ENCODE results near the gene FBXO22. TPM values are rescaled to one million over a fixed set of nuclear protein-coding genes. Genes with fewer than 3 reads are reported as not detected.

The FBXO22 gene
- total RNA-seq, 1 donor from 2014 or later = 47.0 TPM

DNA sequence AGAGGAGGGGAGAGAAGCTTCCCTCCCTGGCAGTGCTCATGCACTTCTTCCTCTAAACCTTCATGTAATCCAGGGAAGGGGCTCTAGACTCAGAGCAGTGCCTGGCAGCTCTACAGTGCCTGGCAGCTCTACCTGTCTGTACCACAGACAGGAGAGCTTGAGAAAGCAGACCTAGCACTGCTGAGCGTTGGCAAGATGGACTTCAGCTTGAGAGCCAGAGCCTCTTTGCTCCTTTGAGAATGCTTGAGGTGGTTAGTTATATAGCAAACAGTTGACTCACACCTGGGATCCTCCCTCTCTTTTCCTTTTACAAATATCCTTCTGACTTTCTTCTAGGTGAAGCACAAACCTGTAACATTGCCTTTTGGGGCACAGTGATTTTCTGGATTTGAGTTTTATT, 20.9 kb downstream of the FBXO22 start:
- Mint-ChIP-seq H3K4me1 (ENCODE audit: low read depth) (peaks cover 34% of the 10 kb centered on the region), H3K9me3 (no peaks in the 10 kb centered on the region), H3K36me3 (ENCODE audit: low read depth) (peaks cover 44% of the 10 kb centered on the region), H3K4me3 (ENCODE audit: low read depth) (no peak overlapping the region), H3K27me3 (ENCODE audit: low read depth) (no peaks in the 10 kb centered on the region), H3K27ac (no peak overlapping the region)
- intact Hi-C loops (cut with micrococcal nuclease) = loop anchor here (10.0 kb wide), 1 partner anchor 190 kb away; no protein-coding TSS in a partner anchor
- DNase-seq (ENCODE audit: low spot score) = no peak

DNA sequence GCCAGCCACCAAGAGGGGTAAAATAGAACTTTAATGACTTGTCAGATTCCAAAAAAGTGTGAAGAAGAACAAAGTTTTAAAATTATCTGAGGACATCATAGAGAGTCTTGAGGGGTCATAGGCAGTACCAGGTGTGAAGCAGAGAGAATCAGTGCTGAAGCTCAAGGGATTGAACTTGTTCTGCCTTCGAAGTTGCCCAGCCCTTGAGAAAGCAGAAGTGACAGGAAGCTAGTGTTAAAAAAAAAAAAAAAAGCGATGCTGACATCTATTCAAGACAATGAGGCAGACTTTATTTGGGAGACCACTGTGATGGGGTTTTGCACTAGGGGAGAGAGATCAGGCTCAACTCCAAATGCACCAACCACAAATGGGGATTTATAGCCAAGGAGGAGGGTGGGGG, 21.8 kb downstream of the FBXO22 start:
- Mint-ChIP-seq H3K9me3 (no peaks in the 10 kb centered on the region), H3K36me3 (ENCODE audit: low read depth) (peaks cover 46% of the 10 kb centered on the region), H3K4me3 (ENCODE audit: low read depth) (no peak overlapping the region), H3K27ac (no peak overlapping the region), H3K4me1 (ENCODE audit: low read depth) (peaks cover 37% of the 10 kb centered on the region), H3K27me3 (ENCODE audit: low read depth) (no peaks in the 10 kb centered on the region)
- intact Hi-C loops (cut with micrococcal nuclease) = loop anchor here (10.0 kb wide), 1 partner anchor 191 kb away; no protein-coding TSS in a partner anchor
- DNase-seq (ENCODE audit: low spot score) = no peak

DNA sequence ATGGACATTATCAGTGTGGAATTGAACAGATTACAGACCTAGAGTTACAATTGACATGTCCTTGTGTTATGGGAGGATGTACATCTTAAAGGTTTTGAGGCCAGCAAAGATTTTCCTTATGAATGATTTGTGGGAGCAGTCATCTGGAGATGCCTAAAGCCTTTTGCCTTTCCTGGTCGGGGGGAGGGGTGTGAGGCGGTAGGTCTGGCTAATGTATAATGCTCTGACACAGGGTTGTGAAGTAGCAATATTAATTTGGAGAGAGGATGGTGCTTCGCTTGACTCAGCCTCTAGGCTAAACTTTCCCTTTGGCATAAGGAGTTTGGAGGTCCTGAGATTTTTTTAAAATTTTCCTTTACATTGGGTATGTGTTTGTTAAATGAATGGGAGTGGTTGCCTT, 23.3 kb downstream of the FBXO22 start:
- Mint-ChIP-seq H3K4me3 (ENCODE audit: low read depth) (no peak overlapping the region), H3K27ac (peak overlapping the region; percentile 29), H3K4me1 (ENCODE audit: low read depth) (peaks cover 42% of the 10 kb centered on the region), H3K36me3 (ENCODE audit: low read depth) (peaks cover 56% of the 10 kb centered on the region), H3K27me3 (ENCODE audit: low read depth) (no peaks in the 10 kb centered on the region), H3K9me3 (no peaks in the 10 kb centered on the region)
- intact Hi-C loops (cut with micrococcal nuclease) = loop anchor here (10.0 kb wide), 1 partner anchor 192 kb away; no protein-coding TSS in a partner anchor
- DNase-seq (ENCODE audit: low spot score) = no peak

DNA sequence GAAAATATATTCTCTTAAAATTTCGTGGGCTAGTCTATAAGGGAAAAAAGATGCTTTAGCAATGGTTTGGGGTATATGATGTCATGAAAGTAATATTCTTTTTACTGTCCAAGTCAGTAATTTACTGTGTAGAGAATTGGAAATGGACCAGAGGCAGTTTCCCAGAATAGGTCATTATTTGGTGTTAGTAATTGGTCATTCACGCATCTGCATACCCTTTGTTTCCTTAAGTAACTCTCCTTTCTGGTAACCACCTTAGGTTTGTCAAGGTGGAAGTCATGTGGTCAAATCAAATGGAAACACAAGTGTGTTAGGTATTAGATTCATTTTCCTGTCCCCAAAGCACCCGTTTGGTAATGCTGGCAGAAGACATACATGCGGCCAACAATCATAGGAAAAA, 23.9 kb downstream of the FBXO22 start:
- H3K4me3 Mint-ChIP-seq (ENCODE audit: low read depth) = no peak overlapping the region
- H3K27ac Mint-ChIP-seq = no peak overlapping the region
- no peaks in the 10 kb centered on the region for H3K27me3 Mint-ChIP-seq (ENCODE audit: low read depth)
- peaks cover 54% of the 10 kb centered on the region for H3K36me3 Mint-ChIP-seq (ENCODE audit: low read depth)
- H3K9me3 Mint-ChIP-seq = no peaks in the 10 kb centered on the region
- intact Hi-C loops (cut with micrococcal nuclease) = loop anchor here (10.0 kb wide), 1 partner anchor 193 kb away; no protein-coding TSS in a partner anchor
- no peak for DNase-seq (ENCODE audit: low spot score)
- H3K4me1 Mint-ChIP-seq (ENCODE audit: low read depth) = peaks cover 37% of the 10 kb centered on the region

DNA sequence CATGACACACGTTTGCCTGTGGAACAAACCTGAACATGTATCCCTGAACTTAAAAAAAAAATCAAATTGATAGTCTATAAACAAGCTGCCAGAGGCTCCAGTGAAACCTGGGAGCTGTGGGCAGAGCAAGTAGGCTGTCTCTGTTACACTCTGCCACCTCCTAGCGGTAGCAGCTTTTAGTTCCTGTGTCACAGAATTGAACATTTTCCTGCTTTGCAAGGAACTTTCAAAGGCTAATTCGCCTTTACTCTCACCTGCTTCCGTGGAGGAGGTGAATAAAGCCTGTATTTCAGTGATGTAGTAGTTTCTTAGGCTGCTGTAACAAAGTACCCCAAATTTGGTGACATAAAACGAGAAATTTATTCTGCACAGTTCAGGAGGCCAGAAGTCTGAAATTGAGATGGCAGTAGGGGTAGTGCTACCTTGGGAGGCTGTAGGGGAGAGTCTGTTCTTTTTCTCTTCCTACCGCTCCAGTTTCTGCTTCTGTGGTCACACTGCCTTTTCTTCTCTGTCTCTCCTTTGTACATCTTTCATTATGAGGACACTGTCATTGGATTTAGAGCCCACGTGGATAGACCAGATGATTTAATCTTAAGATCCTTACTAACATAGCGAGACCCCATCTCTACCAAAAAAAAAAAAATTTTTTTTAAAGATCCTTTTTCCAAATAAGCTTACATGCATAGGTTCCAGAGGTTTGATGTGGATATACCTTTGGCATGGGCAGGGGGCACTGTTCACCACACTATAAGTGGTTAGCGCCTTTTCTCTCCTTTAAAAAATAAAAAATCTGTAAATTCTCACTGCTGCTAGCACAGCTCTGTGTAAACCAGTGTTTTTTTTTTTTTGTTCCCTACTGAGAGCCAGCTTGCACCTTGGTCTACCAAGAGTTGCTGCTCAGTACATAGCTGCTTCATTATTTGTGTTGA, 25.3 kb downstream of the FBXO22 start:
- H3K4me3 Mint-ChIP-seq (ENCODE audit: low read depth) = no peak overlapping the region
- no peaks in the 10 kb centered on the region for H3K9me3 Mint-ChIP-seq
- no peaks in the 10 kb centered on the region for H3K27me3 Mint-ChIP-seq (ENCODE audit: low read depth)
- intact Hi-C loops (cut with micrococcal nuclease) = loop anchor here (10.0 kb wide), 1 partner anchor 194 kb away; no protein-coding TSS in a partner anchor
- peaks cover 30% of the 10 kb centered on the region for H3K4me1 Mint-ChIP-seq (ENCODE audit: low read depth)
- peaks cover 57% of the 10 kb centered on the region for H3K36me3 Mint-ChIP-seq (ENCODE audit: low read depth)
- no peak for DNase-seq (ENCODE audit: low spot score)
- no peak overlapping the region for H3K27ac Mint-ChIP-seq

DNA sequence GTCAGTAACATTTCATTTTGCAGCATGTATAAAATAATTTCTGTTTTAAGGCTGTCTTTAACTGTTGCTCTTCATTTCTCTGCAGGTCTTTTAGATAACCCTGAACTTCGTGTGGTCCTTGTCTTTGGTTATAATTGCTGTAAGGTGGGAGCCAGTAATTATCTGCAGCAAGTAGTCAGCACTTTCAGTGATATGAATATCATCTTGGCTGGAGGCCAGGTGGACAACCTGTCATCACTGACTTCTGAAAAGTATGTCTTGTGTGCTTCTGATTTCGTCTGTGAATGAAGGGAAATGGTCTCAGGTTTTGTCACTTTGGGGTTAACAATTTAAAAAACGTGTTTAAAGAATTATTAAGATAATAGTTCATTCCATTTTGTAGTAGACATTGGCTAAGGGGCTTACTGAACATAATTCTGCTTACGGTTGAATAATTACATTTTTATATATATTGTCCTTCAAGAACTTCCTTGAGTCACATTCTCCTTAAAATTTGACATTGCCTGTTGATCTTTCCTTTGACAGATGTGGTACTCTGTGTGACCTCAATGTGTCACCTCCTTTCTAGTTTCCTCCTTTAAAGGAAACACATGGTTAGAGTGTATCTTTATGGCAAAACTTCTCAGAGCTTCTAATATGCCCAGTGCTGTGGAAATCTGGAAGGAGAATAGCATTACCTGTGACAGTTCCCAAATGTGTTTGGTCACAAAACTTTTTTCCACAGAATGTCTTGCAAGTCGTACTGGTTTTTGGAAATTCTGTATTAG, 26.3 kb downstream of the FBXO22 start:
- H3K9me3 Mint-ChIP-seq = no peaks in the 10 kb centered on the region
- peaks cover 27% of the 10 kb centered on the region for H3K4me1 Mint-ChIP-seq (ENCODE audit: low read depth)
- H3K36me3 Mint-ChIP-seq (ENCODE audit: low read depth) = peaks cover 58% of the 10 kb centered on the region
- no peak overlapping the region for H3K4me3 Mint-ChIP-seq (ENCODE audit: low read depth)
- no peaks in the 10 kb centered on the region for H3K27me3 Mint-ChIP-seq (ENCODE audit: low read depth)
- no peak for DNase-seq (ENCODE audit: low spot score)
- intact Hi-C loops (cut with micrococcal nuclease) = loop anchor here (10.0 kb wide), 1 partner anchor 195 kb away; no protein-coding TSS in a partner anchor
- no peak overlapping the region for H3K27ac Mint-ChIP-seq

DNA sequence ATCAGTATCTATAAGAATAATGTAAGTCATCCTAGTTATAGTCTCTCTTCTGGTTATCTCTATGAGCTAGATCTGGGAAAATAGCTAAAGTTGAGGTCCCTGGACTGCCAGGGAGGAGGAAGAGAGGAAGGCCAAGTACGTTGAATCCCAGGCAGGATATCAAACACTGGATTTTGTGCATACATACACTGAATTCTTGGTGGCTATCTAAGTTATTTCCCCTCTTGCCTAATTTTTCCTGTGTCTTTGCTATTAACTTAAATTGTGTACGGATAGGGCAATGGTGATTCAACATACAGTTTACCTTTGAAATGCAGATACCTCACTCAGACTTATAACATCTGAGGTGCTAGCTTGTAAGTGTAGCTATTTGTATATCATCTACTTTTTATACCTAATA, 27.2 kb downstream of the FBXO22 start:
- intact Hi-C loops (cut with micrococcal nuclease) = no loop called here
- Mint-ChIP-seq H3K9me3 (no peaks in the 10 kb centered on the region), H3K4me3 (ENCODE audit: low read depth) (no peak overlapping the region), H3K27ac (no peak overlapping the region), H3K4me1 (ENCODE audit: low read depth) (peaks cover 24% of the 10 kb centered on the region), H3K36me3 (ENCODE audit: low read depth) (peaks cover 59% of the 10 kb centered on the region), H3K27me3 (ENCODE audit: low read depth) (no peaks in the 10 kb centered on the region)
- no peak for DNase-seq (ENCODE audit: low spot score)

DNA sequence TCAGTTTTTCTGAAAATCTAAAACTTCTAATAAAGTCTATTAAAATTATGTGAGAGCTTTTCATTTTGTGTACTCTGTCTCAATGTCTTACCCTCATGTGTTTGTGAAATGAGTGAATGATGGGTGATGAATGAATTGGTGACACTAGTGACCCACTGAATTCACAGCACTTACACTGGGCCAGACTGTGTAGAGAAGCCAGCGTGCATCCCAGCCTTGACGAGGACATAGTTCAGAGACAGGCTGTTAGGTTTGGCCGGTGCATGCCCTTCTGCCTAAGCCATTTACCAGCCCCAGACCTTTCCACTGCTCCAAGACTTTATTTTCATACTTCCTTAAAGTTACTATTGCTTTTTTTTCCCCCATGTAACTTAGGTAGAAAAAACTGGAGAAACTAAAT, 38.8 kb downstream of the FBXO22 start:
- Mint-ChIP-seq H3K36me3 (ENCODE audit: low read depth) (peaks cover 19% of the 10 kb centered on the region), H3K4me1 (ENCODE audit: low read depth) (peaks cover 2% of the 10 kb centered on the region), H3K9me3 (no peaks in the 10 kb centered on the region), H3K27ac (no peak overlapping the region), H3K4me3 (ENCODE audit: low read depth) (no peak overlapping the region), H3K27me3 (ENCODE audit: low read depth) (peaks cover 4% of the 10 kb centered on the region)
- DNase-seq (ENCODE audit: low spot score) = no peak
- intact Hi-C loops (cut with micrococcal nuclease) = no loop called here

DNA sequence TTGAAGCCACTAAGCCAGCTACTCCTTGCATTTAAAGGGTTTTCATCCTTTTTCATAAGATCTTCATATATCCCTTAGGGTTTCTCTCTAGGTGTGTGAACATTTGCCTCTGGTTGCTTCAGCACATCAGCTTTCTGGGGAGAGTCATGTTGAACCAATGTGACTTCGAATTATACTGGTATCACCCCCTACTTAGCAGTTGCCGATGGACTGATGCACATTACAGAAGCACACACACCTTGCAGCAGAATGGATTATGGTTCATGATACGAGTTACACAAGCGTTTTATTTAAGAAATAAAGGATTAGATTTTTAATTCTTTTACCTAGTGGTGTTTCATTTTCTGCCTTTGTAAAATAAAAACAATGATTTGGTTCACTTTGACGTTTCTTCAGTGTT, 39.6 kb downstream of the FBXO22 start:
- H3K4me1 Mint-ChIP-seq (ENCODE audit: low read depth) = peaks cover 2% of the 10 kb centered on the region
- intact Hi-C loops (cut with micrococcal nuclease) = no loop called here
- no peak overlapping the region for H3K27ac Mint-ChIP-seq
- DNase-seq (ENCODE audit: low spot score) = no peak
- peaks cover 11% of the 10 kb centered on the region for H3K36me3 Mint-ChIP-seq (ENCODE audit: low read depth)
- no peak overlapping the region for H3K4me3 Mint-ChIP-seq (ENCODE audit: low read depth)
- H3K27me3 Mint-ChIP-seq (ENCODE audit: low read depth) = peaks cover 4% of the 10 kb centered on the region
- no peaks in the 10 kb centered on the region for H3K9me3 Mint-ChIP-seq

DNA sequence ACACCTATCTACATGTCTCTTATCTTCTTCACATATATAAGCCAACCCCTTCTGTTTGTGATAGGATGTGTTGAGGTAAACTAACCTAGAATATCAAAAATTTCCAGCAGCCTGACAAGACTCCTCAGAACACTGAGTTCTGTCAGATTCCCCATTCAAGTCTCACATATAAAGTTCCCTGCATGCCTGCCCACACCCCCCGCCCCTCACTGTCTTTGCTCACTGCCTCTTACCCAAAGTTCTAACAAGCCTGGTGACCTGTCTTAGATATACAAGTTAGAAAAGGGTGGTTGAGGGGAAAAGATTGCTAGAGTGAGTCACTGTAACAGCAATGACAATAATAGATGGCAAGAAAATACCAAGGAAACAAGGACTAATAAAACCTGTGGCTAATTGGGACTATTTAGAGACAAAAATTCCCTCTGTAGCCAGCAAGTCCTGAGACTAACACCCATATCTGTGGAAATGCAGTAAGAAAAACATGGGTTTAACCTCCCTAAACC, 40.1 kb downstream of the FBXO22 start:
- no peak for DNase-seq (ENCODE audit: low spot score)
- Mint-ChIP-seq H3K27me3 (ENCODE audit: low read depth) (peaks cover 4% of the 10 kb centered on the region), H3K4me3 (ENCODE audit: low read depth) (no peak overlapping the region), H3K36me3 (ENCODE audit: low read depth) (peaks cover 6% of the 10 kb centered on the region), H3K4me1 (ENCODE audit: low read depth) (peaks cover 2% of the 10 kb centered on the region), H3K27ac (no peak overlapping the region), H3K9me3 (no peaks in the 10 kb centered on the region)
- intact Hi-C loops (cut with micrococcal nuclease) = no loop called here

DNA sequence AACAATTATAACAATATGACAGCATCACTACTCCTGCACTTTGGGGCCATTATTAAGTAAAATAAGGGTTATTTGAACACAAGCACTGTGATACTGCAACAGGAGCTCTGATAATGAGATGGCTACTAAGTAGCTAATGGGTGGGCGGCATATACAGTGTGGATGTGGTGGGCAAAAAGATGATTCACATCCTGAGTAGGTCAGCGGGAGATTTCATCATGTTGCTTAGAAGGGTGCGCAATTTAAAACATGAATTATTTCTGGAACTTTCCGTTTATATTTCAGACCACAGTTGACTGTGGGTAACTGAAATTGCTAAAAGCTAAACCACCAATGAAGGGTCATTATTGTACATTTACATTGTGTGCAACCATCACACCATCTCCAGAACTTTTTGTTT, 42.3 kb downstream of the FBXO22 start:
- no peak for DNase-seq (ENCODE audit: low spot score)
- no peak overlapping the region for H3K27ac Mint-ChIP-seq
- no peak overlapping the region for H3K4me3 Mint-ChIP-seq (ENCODE audit: low read depth)
- no peaks in the 10 kb centered on the region for H3K36me3 Mint-ChIP-seq (ENCODE audit: low read depth)
- peaks cover 2% of the 10 kb centered on the region for H3K4me1 Mint-ChIP-seq (ENCODE audit: low read depth)
- intact Hi-C loops (cut with micrococcal nuclease) = no loop called here
- H3K27me3 Mint-ChIP-seq (ENCODE audit: low read depth) = peaks cover 14% of the 10 kb centered on the region
- H3K9me3 Mint-ChIP-seq = no peaks in the 10 kb centered on the region

DNA sequence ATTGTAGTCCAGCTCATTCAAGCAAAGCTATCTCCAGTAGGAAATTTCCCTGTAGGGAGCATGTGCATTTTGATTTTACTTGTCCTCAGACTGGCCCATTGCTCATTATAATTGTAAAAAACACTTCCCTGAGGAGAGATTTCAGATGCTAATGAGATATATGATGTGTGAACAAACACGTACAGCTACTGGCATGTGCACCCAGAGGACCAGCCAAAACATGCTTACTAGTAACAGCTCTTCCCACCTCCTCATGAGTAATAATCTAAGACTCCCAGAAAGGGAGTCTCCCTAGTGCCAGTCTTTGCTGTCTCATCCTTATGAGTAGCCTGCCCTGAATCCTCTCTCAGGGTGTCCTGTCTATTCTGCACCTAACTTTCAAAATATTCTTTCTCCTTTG, 43.4 kb downstream of the FBXO22 start:
- H3K27me3 Mint-ChIP-seq (ENCODE audit: low read depth) = peaks cover 22% of the 10 kb centered on the region

More for the DNA sequence above, 43.4 kb downstream of the FBXO22 start:
- H3K36me3 Mint-ChIP-seq (ENCODE audit: low read depth) = no peaks in the 10 kb centered on the region
- no peak overlapping the region for H3K27ac Mint-ChIP-seq
- H3K4me1 Mint-ChIP-seq (ENCODE audit: low read depth) = peaks cover 2% of the 10 kb centered on the region
- DNase-seq (ENCODE audit: low spot score) = no peak
- intact Hi-C loops (cut with micrococcal nuclease) = no loop called here
- H3K9me3 Mint-ChIP-seq = no peaks in the 10 kb centered on the region
- no peak overlapping the region for H3K4me3 Mint-ChIP-seq (ENCODE audit: low read depth)
